Keratinocyte (primary cell): ENCODE data around the gene LMO7. TPM values are rescaled to one million over a fixed set of nuclear protein-coding genes. Genes with fewer than 3 reads are reported as not detected.

Experiments used
- DNase-seq: peaks from one replicate; pipeline ENCODE4 v3.0.0-alpha.2; 2011; ENCODE audit warnings: low read depth, missing footprints, low spot score
- FAIRE-seq: peaks from 2 replicates; lab custom pipeline; 2011; peaks lifted over from hg19 to GRCh38; lab: Jason Lieb, UNC
- H2AFZ ChIP-seq: 2 replicates; pipeline ENCODE4 v1.6.0; 2012; ENCODE audit warnings: low read length, control low read depth, inconsistent platforms; ENCODE audit not compliant: control insufficient read depth
- H3K27ac ChIP-seq: 2 replicates; pipeline ENCODE4 v1.5.1; 2011; ENCODE audit warnings: low read length; ENCODE audit not compliant: control insufficient read depth, insufficient read depth
- H3K27me3 ChIP-seq: 3 replicates; pipeline ENCODE4 v1.6.0; 2011; ENCODE audit warnings: low read length; ENCODE audit not compliant: control insufficient read depth, insufficient read depth; ENCODE audit errors: extremely low read depth
- H3K36me3 ChIP-seq, 2 experiments: 2 replicates in 1 of 2; 3 replicates in 1 of 2; pipeline ENCODE4 v1.5.1; 2011; ENCODE audit warnings: low read length in 2 of 2, mild to moderate bottlenecking in 1 of 2; ENCODE audit not compliant: control insufficient read depth in 2 of 2, insufficient read depth in 2 of 2; ENCODE audit errors: extremely low read depth in 1 of 2
- H3K4me1 ChIP-seq: 3 replicates; pipeline ENCODE4 v1.5.1; 2011; ENCODE audit warnings: low read length; ENCODE audit not compliant: control insufficient read depth, insufficient read depth; ENCODE audit errors: extremely low read depth
- H3K4me2 ChIP-seq: 3 replicates; pipeline ENCODE4 v1.6.0; 2011; ENCODE audit warnings: low read depth, low read length; ENCODE audit not compliant: control insufficient read depth, insufficient read depth; ENCODE audit errors: extremely low read depth
- H3K4me3 ChIP-seq, 3 experiments: fragments of 200-600 bp in 1 of 3; sonication (generic) in 1 of 3; 2 replicates in 2 of 3; 3 replicates in 1 of 3; pipeline ENCODE4 v1.5.1; 2011 to 2016; ENCODE audit warnings: low read length in 3 of 3, mild to moderate bottlenecking in 3 of 3, control low read depth in 2 of 3, inconsistent platforms in 1 of 3, low read depth in 1 of 3, mixed read lengths in 1 of 3, mixed run types in 1 of 3, moderate library complexity in 1 of 3; ENCODE audit not compliant: control insufficient read depth in 2 of 3, insufficient read depth in 2 of 3; ENCODE audit errors: extremely low read depth in 1 of 3
- H3K79me2 ChIP-seq: 2 replicates; pipeline ENCODE4 v1.6.0; 2012; ENCODE audit warnings: low read length; ENCODE audit not compliant: control insufficient read depth, insufficient read depth
- H3K9ac ChIP-seq: 3 replicates; pipeline ENCODE4 v1.6.0; 2011; ENCODE audit warnings: low read length; ENCODE audit not compliant: control insufficient read depth, insufficient read depth; ENCODE audit errors: extremely low read depth
- H3K9me1 ChIP-seq: 3 replicates; pipeline ENCODE4 v1.6.0; 2011; ENCODE audit warnings: low read length; ENCODE audit not compliant: control insufficient read depth, insufficient read depth; ENCODE audit errors: extremely low read depth
- H3K9me3 ChIP-seq: 2 replicates; pipeline ENCODE4 v1.5.1; 2012; ENCODE audit warnings: low read depth, low read length; ENCODE audit not compliant: control insufficient read depth
- H4K20me1 ChIP-seq: 3 replicates; pipeline ENCODE4 v1.6.0; 2011; ENCODE audit warnings: low read length; ENCODE audit not compliant: control insufficient read depth, insufficient read depth; ENCODE audit errors: extremely low read depth
- CTCF ChIP-seq, 3 experiments: IDR thresholded peaks in 1 of 3; conservative IDR thresholded peaks in 1 of 3; optimal IDR thresholded peaks in 1 of 3; 2 replicates in 2 of 3; 3 replicates in 1 of 3; pipeline versions ENCODE3 to v1.5.1; 2011; ENCODE audit warnings: low read length in 3 of 3, mild to moderate bottlenecking in 3 of 3, moderate library complexity in 2 of 3, control low read depth in 1 of 3, inconsistent platforms in 1 of 3; ENCODE audit not compliant: insufficient read depth in 2 of 3; ENCODE audit errors: extremely low read depth in 1 of 3
- EZH2 ChIP-seq: IDR thresholded peaks from one replicate; pipeline ENCODE4 v1.6.1; 2012; ENCODE audit warnings: inconsistent platforms, mild to moderate bottlenecking, low read length, moderate library complexity
- dilution Hi-C: fragments of 300-500 bp; cut with MboI; formaldehyde crosslinking; loops from one replicate; pipeline ENCODE4 v1.7.0; 2020; ENCODE audit warnings: low sequenced_read_pairs; ENCODE audit not compliant: extremely low pct_ligation_motif_present
- polyA plus RNA-seq, 5 experiments: library from polyadenylated mRNA; depleted of rRNA in 3 of 5; stranded (reverse) in 3 of 5; stranded (forward) in 1 of 5; unstranded in 1 of 5; fragments of >200 nt; gene quantifications; 1 replicate in 1 of 5; 2 replicates in 3 of 5; 3 replicates in 1 of 5; pipeline versions ENCODE4 v1.2.1 to v1.2.3, GENCODE V29; 2011 to 2012; ENCODE audit warnings: missing spikeins in 2 of 5, low read depth in 1 of 5, low replicate concordance in 1 of 5

Gene LMO7
- polyA plus RNA-seq, 1 donor (not counting 4 experiments of a cell fraction or from before 2014, with no cell fraction given), result 8.9 TPM

DNA sequence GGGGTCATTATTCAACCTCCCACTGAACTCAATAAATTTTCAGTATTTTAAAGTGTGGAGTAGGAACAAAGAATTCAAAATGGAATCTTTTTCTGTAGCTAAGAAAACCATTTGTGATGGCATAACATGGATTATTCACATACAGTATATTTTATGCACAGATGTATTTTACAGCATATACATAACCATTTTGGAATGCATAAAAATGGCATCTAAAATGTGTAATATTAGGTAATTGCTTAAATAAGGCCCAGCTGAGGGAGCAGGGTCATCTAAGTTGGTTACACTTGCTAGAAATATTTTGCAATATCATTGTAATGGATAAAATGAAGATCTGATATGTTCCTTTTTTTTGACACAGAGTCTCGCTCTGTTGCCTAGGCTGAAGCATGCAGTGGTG is 146.9 kb downstream of the LMO7 start:
- Histone ChIP-seq H3K9me3 (no peaks in the 10 kb centered on the region), H3K36me3 (no peaks in the 10 kb centered on the region), H3K9ac (no peak overlapping the region), H2AFZ (no peak overlapping the region), H3K4me2 (no peak overlapping the region), H4K20me1 (no peaks in the 10 kb centered on the region), H3K4me1 (no peaks in the 10 kb centered on the region), H3K4me3 (no peak overlapping the region), H3K27me3 (no peaks in the 10 kb centered on the region), H3K79me2 (no peaks in the 10 kb centered on the region), H3K9me1 (no peaks in the 10 kb centered on the region), H3K27ac (no peak overlapping the region)
- no peak for FAIRE-seq
- dilution Hi-C loops, result no loop called here
- TF ChIP-seq CTCF (optimal IDR thresholded peaks at IDR 0.05 in 1 of 3, IDR thresholded peaks at IDR 0.05 in 1 of 3, conservative IDR thresholded peaks at IDR 0.05 in 1 of 3; ENCODE audit: extremely low read depth in 1 of 3, insufficient read depth in 2 of 3, low read length in 3 of 3) (no peak), EZH2 (no peak)
- DNase-seq, result no peak

GRCh38 chr13:75784003-75784402 is 147.9 kb downstream of the LMO7 start:
- Histone ChIP-seq H3K4me2 (no peak overlapping the region), H3K9ac (no peak overlapping the region), H3K4me1 (no peaks in the 10 kb centered on the region), H3K9me1 (no peaks in the 10 kb centered on the region), H3K27ac (no peak overlapping the region), H4K20me1 (no peaks in the 10 kb centered on the region), H3K9me3 (no peaks in the 10 kb centered on the region), H2AFZ (no peak overlapping the region), H3K4me3 (no peak overlapping the region), H3K79me2 (no peaks in the 10 kb centered on the region), H3K27me3 (no peaks in the 10 kb centered on the region), H3K36me3 (no peaks in the 10 kb centered on the region)
- no peak for TF ChIP-seq EZH2
- no peak for TF ChIP-seq CTCF (optimal IDR thresholded peaks at IDR 0.05 in 1 of 3, IDR thresholded peaks at IDR 0.05 in 1 of 3, conservative IDR thresholded peaks at IDR 0.05 in 1 of 3; ENCODE audit: extremely low read depth in 1 of 3, insufficient read depth in 2 of 3, low read length in 3 of 3)
- no peak for DNase-seq
- no peak for FAIRE-seq
- dilution Hi-C loops, result no loop called here
